Stimulated activated CD4-positive, alpha-beta T cell treated with anti-CD3 and anti-CD28 coated beads, Interleukin-1b, Interleukin-23, amount 100 ng/mL, for 48 hours (primary cell): Measurements from ENCODE around the gene ZBTB16.

Source experiments
- DNase-seq: peaks from one replicate; pipeline ENCODE4 v3.0.0-alpha.2; 2020

Gene ZBTB16

DNA sequence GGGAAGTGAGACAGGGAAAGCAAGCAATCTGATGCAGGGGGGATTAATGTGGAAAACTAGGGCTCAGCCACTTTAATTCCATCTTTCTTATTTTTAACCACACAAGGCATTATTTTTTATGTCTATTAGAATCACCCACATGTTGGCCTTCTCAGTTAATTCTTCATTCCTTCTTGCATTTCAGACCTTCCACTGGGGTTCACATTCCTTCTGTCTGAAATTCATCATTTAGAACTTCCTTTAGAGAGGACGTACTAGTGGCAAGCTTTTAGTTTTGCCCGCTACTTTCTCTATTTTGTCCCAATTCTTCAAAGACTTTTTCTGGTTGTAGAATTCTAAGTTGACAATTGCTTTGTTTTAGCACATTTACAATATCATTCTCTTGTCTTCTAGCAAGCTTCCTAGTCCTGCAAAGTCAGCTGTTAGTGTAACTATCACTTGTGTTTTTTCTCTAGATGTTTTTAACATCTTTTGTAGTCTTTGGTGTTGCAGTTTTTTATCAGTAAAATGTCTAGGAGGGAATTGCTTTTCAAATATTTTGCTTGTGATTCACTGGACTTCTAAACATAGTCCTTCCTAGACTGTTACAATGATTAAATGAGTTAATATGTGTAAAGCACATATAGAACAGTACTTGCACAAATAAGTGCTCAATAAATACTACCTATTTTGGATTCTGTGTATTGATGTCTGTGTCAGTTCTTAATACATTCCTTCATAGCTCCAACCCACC lies 231.2 kb downstream of the ZBTB16 start:
- no peak for DNase-seq

DNA sequence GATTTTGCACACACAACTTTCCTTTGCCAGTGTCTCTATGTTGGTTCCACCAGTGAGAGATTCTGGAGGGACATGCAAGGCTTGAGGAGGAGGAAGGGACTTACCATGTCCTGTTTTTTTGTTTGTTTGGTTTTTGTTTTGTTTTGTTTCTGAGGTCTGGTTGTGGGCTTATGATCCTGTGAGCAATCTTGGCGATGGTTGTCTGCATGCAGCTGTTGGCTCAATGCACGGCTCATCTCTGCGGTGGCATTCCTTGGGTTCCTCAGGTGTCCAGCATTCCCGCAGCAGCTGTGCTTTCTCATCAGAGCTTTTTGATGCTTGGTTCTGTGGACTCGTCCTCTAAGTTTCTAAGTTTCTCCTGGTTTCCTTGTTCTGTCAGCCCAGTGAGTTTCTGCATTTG lies 231.9 kb downstream of the ZBTB16 start:
- no peak for DNase-seq

GRCh38 chr11:114291842-114292680 lies 232.6 kb downstream of the ZBTB16 start:
- DNase-seq: no peak

- DNase-seq: no peak
Measured at GRCh38 chr11:114293201-114293711, 233.7 kb downstream of the ZBTB16 start.

GRCh38 chr11:114295676-114296604 lies 236.4 kb downstream of the ZBTB16 start, which contains the start of gene NNMT:
Gene NNMT (plus strand): TSS chr11:114296399. CDS start chr11:114296557, 158 bp downstream.
- DNase-seq: no peak

DNA sequence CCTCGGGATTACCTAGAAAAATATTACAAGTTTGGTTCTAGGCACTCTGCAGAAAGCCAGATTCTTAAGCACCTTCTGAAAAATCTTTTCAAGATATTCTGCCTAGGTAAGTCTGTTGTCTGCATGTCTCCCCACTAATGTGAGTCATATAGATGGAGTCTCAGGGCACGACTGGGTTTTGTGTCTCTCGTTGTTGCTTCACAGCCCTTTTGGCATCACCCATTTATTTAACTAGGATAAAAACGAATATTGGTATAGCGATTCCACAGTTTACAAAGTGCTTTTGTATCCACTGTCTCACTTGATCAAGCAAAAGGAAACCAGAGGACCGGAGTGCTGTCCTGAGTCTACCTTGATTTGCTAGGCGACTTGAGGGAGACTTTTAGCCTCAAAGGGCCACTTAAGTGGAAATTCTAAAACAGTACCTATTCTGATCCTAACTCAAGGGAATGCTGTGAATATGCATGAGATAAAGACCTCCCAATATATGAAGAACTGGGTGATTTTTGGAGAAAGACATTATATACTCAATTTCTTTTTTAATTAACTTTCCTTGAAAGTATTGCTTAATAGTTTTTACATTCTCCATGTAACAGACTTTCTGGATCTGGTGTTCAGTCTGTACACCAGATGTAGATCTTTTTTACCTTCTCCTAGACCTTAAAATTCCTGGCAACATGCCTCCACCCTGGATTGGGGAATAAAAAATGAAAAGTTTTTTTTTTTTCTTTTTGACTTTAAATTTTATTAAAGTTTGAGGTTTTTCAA lies 237.3 kb downstream of the ZBTB16 start:
- no peak for DNase-seq

DNA sequence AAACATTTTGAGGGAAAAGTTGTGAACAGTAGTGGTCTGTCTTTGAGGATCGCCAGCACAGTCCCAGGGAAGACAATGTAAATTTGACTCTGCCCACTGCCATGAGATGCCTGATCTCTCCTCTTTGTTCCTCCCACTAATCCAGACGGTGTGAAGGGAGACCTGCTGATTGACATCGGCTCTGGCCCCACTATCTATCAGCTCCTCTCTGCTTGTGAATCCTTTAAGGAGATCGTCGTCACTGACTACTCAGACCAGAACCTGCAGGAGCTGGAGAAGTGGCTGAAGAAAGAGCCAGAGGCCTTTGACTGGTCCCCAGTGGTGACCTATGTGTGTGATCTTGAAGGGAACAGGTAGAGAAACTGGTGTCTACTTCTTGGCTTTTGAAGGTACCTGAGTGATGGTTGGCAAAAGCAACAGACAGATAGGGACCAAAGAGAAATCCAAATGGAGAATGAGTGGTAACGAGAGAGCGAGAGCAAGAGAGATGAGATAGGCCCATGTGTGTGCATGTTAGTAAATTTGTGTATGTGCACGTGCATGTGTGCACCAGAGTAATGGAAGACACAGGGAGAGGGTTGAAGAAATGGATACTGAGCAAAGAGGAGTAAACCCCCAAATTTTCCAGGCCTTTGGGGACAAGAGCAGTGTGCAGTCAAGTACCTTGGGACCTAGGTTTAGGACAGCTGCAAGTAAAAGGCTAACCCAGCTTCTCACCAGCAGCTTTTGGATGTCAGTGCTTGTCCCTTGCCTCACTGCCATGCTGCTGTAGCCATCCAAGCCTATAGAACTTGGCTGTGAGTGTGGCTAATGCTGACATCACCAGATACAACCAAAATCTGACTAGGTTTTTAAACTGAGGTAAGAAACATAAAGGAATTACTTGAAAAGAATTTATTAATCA lies 238.5 kb downstream of the ZBTB16 start:
- no peak for DNase-seq

DNA sequence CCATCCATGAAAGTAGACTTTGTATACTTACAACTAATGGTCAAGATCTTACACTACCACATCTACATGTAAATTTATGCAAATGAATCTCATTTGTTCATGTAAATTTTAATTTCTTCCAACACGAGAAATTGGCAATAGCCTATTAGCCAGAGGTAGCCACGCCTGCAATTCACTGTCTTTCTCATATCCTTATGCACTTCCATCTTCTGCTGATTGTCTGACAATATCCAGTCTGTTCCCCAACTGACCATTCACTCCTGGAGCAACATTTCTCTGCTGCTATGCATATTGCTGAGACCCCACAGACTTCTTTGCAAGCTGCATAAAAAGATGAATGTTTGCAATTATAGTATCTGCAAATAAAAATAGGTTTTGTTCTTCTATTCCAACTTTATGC lies 239.2 kb downstream of the ZBTB16 start:
- no peak for DNase-seq
